Measurements from ENCODE around the gene PSMC3.

Gene PSMC3

DNA sequence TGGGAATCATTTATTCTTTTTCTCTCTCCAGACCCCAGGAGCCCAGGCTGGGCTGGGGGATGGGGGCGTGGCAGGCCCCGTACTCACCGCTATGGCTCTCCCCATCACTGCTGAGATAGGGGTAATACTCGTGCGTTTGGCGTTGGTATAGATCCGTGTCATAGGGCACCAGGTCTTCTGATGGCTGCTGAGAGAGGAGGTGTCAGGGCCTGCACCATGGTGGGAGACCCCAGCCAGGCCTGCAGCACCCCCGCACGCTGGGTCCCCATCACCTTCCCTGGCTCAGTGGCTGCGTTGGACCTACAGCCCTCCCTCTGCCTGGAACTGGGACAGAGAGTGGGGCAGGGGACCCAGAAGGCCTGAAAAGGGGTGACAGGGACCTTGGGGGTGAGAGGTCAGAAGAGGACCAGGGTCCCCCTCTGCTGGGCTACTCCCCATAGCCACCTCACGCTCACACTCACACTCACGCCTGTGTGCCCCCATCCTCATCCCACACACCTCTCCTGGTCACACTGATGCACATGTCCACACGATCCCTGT lies 50.6 kb downstream of the PSMC3 start:
- no peak for DNase-seq (ENCODE audit: low spot score)

DNA sequence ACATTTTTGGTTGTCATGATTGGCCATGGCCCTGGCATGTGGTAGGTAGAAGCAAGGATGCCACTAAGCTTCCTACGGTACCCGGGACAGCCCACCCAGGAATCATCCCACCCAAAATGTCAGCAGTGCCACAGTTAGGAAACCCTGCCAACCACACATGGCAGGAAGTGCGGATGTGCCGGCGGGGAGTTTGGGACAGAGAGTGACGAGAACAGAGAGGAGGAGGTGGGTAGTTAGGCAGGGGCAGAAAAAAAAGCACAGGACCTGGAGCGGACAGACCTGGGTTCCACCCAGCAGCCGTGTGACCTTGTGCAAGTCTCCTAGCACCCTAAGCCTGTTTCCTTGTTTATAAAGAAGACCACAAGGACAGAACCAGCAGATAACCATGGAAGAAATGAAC lies 51.2 kb downstream of the PSMC3 start:
- DNase-seq (ENCODE audit: low spot score) = no peak

DNA sequence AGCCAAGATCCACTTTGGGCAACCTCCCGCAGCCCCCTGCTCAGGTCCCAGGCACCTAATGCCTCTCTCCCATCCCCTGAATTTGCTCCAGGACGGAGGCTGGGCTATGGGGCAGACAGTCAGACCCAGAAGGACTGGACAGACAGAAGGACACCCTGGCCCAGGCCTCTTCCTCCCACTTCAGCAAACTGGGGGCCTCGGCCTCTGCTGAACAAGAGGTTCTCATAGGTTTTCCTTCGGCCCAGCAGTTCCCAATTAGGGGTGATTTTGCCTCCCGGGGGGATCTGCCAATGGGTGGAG lies 51.6 kb downstream of the PSMC3 start:
- no peak for DNase-seq (ENCODE audit: low spot score)

DNA sequence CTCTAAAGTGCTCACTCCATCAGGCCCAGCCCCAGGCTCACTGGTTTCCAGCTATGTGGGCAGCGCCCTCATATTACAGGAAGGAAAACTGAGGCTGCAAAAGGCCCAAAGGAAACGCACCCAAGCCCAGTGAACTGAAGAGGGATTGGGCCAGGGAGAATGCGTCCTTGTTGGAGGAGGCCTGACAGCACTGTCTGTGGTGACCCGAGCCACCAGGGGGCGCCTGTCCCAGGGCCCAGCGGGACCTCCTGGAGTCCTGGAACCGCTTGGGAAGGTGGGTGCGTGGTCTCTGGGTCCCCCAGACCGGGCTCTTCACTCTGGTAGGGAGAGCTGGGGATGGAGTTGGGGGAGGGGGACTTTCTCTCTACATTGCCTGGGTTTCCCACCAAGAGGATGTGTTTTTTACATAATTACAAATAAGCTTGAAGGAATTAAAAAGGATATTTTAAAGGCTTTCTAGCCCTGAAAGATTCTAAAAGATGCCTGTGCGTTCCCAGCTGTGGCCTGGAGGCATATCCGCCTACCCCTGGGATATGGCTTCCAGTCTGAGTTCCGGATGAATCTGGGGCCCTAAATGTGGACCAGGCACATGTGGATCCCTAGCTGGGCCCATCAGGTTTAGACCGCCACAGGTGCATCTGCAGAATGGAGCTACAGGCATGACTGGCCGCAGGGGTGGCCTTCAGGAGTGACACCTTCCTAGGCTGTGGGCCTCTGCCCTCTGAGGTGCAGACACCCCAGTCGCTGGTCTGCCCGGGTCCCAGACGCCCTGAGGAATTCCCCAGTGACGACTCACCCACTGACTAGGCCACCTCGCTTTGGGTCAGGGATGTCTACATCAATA lies 52.1 kb downstream of the PSMC3 start:
- peak; percentile 80 for DNase-seq (ENCODE audit: low spot score)

DNA sequence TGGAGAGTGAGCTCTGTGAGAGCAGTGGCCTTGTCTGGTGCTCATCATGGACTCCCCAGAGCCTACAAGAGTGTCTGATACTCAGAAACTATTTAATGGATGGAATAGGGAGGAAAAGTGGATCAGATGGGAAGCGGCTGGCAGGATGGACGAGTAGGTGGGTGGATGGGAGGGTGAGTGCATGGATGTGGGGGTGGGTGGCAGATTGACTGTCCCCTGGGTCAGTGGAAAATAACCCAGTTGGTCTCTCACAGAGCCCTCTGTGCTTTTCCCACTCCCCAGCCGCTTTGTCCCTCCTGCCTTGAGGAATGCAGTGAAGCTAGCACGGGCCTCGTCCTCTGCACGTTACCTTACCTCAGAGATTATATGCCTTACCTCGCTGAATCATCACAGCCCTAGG lies 53.8 kb downstream of the PSMC3 start:
- DNase-seq (ENCODE audit: low spot score) = no peak

DNA sequence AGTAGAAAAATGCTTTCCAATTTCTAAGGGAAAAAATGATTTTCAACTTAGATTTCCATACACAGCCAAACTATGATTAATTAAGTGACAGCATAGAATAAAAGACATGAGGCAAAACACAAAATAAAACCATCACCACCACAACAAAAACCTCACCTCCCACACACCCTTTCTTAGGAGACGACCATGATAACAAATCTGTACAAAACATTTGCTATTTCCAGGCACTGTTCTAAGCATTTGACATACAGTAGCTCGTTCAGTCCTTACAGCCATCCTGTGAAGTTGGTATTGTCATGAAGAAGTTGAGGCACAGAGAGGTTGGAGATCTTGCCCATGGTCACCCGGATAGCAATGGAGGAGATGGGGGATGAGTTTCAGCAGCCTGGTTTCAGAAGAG lies 56.6 kb downstream of the PSMC3 start:
- no peak for DNase-seq (ENCODE audit: low spot score)

All from Ammon's horn (tissue), 1 donor.